NAMALWA (cell line): ENCODE data around the gene RAET1E.
"Not testable (repeated sequence)": the region's sequence is repeated elsewhere in the genome, so short reads cannot be mapped to it uniquely, and the experiment has no call there.

Source experiments
- DNase-seq: peaks from one replicate; pipeline ENCODE4 v3.0.0-alpha.2; 2015; ENCODE audit warnings: low spot score

RAET1E gene

DNA sequence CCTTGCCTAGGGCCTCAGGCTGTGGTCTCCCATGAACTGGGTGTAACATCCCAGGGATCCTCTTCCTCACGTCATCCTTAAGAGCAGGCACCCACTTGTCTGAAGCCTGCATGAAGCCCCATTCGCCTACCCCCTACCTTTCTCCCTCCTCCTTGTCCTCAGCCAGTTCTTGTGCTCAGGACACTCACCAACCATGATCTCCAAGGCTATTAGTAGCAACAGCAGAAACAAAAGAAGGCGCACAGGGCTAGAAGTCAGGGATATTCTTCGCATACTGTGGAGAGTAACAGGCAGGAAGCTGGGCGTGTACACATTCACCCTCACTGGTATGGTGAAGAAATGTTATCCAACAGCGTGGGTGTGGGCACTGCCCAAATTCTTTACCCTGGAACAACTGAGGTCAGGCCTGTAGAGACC lies 7.3 kb downstream of the RAET1E start:
- DNase-seq: no peak

DNA sequence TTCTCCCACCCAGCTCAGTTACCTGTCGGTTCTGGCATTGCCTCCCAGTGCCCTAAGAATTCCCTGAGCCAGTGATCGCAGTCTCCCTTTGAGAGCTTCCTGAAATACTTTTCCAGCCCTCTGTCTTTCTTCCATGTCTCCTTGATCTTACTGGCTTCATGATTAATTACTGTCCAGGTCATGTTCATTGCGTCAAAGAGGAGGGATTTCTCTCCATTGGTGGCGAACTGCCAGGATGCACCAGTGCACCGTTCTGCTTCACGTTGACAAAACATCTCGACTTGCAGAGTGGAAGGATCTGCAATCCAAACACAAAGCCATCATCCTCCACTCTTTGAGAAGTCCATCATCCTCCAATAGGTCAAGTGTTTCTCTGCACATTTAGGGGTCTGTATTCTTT lies 8.6 kb downstream of the RAET1E start:
- DNase-seq: no peak

DNA sequence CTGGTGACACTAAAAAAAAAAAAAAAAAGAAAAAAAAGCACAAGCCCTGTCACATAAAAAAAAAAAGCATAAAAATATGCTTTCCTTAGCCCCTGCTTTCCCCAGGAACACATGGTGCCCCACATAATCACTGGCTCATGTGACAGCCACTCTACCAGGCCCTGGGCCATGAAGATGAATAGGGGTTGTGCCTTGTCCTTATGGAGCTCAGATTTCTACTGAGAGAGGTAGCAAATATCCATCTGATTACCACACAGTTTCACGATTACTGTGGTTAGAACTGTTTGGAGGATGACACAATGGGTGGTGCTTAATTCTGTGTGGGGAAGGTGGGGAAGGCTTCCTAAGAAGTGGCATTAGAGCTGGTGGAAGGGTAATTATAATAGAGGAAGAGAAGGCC lies 9.3 kb downstream of the RAET1E start:
- no peak for DNase-seq

DNA sequence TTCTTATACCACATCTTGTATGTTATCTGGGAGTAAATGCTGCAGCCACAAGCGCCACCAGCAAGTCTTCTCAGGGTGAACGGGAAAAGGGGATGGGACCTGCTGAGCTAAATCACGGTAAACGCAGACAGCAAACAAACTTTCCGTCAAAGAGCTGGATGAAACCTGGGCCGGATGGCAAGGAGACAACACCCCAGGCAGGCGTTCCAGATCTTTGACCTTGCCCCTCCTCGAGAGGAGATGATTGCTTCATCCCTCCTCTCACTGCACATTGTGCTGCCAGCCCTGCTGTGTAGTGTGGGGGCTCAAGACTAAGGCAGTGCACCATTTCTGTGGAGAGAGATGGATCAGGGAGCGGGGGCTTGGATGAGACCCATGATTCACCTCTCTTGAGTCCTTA lies 9.8 kb downstream of the RAET1E start:
- DNase-seq: no peak

DNA sequence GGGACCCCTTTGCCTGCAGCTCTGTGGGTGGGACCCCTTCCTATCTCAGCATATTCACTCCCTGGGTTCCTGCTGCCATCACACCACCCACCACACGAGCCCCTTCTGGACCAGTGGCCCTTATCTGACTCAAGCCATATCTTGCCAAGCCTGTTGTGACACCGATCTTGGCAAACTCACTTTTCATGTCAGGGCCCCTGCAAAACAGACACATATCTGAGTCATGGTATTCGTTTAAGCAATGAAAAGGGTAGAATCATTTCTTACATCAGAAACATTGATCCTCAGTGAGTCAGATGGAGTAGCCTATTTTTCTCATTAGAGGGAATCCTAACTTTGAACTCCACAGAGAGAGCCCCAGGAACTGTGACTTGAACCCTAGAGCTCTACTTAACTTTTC lies 10.6 kb downstream of the RAET1E start:
- DNase-seq: no peak

DNA sequence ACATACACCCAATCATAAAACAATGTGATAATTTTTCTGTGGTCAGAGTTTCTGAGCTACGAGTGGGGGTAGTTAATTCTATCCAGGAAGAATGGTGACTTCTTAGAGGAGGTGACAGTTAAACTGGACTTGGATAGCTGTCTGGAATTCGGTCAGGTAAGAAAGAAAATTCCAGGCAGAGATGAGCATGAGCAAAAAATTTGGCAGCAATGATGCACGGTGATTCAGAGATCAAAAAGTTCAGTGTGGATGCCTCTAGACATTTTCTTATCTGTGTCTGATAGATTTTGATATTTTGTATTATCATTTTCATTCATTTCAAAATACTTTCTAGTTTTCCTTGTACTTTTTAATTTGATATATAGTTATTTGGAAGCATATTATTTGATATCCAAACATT lies 12.0 kb downstream of the RAET1E start:
- DNase-seq: no peak

DNA sequence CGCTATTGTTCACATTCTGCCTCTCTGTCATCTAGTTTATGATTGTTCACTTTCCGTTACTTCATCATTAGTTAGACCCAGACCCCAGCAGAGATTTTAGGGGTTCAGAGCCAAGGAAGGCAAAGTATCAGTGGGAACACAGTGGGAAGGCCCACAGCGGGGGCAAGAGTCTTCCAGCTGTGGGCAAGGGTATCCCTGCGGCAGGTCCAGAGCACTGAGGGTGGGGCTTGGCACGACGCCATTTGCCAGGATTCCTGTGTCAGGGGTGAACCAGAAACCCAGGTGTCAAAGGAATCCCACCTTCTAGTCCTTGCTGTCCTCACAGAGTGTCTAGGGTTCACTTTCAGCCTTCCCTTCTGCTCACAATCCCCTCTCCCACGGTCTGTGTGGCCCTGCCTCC lies 13.3 kb downstream of the RAET1E start:
- DNase-seq: no peak

DNA sequence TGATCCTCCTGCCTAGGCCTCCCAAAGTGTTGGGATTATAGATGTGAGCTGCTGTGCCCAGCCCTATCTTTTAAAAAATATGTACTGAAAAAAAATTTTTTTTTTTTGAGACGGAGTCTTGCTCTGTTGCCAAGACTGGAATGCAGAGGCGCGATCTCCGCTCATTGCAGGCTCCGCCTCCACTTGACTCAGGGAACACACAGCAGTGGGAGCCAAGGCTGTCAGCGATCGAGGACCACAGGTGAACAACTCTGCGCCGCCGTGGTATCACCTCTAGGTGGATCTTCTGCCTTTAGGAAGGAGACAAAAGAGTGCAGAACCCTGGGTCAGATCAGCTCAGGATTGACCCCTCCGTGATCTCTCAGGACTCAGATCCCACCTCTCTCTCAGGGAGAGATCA lies 13.7 kb downstream of the RAET1E start:
- DNase-seq: no peak

DNA sequence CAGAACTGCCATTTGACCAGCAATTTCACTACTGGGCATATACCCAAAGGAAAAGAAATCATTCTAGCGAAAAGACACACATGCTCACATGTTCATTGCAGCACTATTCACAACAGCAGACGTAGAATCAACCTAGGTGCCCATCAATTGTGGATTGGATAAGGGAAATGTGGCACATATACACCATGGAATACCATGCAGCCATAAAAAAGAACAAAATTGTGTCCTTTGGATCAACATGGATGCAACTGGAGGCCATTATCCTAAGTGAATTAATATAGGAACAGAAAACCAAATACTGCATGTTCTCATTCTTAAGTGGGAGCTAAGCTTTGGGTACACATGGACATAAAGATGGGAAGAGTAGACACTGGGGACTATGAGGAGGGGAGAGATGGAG lies 16.1 kb downstream of the RAET1E start:
- DNase-seq: no peak

DNA sequence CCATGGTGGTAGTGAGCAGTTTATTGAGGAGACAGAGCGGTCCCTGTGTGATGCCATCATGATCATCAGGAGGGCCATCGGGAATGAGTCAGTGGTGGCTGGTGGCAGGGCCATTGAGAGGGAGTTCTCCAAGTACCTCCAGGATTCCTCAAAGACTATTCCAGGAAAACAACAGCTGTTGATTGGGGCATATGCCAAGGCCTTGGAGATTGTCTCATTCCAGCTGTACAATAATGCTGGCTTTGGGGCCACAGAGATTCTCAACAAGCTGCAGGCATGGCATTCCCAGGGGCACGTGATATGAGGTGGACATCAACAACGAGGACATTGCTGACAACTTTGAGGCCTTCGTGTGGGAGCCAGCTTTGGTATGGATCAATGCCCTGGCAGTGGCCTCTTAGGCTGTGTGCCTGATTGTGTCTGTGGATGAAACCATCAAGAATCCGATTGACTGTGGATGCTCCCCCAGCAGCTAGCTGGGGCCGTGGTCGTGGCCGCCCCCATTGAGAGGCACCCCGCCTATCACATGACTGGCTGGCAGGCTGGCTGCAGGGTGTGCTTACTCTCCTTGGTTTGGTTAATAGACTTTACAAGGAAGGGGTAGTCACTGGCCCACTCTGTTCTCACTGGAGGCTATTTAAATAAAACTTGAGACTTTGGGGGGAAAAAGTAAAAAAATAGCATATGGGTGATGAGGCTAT lies 16.7 kb downstream of the RAET1E start:
- no peak for DNase-seq

DNA sequence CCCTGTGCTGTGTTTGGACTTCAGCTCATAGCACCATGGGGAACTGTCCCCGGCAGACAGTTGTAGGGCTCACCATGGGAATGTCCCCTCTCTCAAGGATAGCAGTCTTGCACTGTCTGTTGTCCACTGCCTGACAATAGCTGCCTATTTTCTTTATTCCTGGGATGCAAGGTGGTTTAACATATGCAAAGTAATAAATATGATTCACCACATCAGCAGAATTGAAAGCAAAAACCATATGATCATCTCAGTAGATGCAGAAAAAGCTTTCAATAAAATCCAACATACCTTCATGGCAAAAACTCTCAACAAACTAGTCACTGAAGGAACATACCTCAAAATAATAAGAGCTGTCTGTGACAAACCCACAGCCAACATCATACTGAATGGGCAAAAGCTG lies 20.3 kb downstream of the RAET1E start:
- no peak for DNase-seq

DNA sequence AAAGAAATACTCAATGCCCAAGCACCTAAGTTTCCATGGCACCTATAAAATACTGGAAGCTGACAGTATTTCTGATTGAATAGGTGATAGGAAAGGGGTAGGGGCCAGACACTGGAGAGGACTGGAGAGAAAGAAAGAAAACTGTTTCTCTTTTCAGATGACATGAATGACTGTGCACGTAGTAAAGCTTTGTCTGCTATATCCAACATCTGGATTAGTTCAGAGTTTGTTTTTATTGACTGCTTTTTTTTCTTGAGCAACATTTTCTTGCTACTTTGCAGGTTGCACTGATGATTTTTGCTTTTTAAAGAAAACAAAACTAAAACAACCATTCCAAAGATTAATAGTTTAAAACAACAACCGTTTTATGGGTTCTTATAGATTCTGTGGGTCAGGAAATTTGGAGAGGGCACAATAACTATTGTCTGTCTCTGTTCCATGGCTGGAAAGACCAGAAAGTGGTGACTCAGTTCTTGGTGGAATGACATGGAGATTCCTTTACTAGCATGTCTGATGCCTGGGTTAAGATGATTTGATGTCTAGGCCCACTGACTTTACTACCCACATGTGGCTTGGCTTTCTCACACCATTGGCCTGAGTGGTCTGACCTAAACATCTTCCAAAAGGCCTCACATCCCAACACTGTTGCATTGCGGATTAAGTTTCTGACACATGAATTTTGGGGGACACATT lies 21.5 kb downstream of the RAET1E start:
- no peak for DNase-seq

DNA sequence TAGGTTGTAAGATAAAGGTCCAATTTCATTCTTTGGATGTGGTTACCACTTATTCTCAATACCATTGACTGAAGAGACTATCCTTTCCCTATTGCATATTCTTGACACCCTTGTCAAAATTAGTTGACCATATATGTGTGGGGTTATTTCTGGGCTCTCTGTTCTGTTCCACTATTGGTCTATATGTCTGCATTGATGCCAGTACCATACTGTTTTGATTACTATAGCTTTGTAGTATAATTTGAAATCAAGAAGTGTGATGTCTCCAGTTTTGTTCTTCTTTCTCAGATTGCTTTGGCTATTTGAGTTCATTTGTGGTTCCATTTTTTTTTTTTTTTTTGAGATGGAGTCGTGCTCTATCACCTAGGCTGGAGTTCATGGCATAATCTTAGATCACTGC lies 25.7 kb downstream of the RAET1E start:
- DNase-seq: no peak

DNA sequence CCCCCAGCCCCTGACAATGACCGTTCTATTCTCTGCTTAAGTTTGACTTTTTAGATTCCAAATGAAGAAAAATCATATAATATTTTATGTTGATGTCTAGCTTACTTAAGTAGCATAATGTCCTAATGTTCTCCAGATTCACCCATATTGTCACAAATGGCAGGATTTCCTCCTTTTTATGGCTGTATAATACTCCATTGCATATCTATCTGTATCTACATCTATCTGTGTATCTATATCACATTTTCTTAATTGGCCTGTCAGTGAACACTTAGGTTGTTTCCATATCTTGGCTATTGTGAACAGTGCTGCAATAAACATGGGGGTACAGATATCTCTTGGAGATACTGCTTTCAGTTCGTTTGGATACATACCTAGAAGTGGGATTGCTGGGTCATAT lies 26.7 kb downstream of the RAET1E start:
- DNase-seq: no peak

DNA sequence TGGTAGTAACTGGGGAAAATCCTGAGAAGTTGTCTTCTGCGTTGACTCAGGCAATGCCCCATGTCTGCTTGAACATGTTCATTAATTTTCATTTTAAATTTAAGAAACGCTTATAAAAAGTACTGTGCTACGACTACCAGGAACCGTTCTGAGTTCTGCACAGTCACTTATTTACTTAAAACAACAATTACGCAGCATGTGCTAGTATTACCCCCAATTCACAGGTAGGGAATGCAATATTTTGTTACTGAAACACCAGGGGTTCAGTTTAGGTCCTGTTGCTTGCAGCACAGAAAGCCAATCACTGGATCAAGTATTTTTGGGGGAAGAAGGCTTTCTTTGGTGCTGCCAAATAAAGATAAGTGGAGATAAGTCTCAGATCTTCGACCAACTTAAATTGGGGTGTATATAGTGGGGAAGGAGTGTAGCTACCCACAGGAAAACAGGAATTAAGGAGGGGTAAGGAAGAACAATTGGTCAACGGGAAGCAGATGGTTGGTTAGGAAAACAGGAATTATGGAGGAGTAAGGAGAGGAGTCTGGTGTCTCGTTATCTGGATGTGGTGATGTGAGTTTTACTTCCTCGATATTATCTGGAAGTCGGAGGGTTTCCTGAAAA lies 28.5 kb downstream of the RAET1E start:
- DNase-seq: no peak

DNA sequence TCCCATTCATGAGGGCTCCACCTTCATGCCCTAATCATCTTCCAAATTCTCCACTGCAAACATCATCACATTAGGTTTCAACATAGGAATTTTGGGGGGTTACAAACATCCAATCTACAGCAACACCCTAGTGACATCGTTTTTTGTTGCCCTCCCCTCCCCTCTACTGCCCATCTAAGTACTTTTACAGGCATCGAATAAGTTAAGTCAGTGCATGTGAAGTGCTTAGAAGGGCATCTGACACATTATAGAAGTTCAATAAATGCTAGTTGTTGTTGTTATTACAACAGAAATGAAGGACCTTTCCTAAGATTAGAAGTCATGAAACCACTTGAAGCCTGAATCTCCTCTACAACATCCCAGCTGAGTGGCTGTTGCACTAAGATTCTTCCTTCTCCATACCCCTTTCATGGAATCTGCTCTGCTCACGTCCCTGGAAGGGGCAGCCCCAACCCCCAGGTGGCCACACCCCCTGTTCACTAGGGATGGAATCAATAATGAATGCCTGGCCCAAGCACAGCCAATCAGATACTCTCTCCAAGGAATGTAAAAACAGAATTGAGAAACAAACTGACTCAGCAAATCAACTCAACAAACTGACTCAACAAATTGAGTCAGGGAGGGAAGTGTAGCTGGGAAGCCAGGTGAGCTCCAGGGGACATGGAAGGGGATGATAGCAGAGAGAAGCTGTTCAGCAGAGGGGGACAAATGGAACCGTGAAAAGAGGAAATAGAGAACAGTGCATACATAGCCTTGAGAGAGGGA lies 29.9 kb downstream of the RAET1E start:
- no peak for DNase-seq

DNA sequence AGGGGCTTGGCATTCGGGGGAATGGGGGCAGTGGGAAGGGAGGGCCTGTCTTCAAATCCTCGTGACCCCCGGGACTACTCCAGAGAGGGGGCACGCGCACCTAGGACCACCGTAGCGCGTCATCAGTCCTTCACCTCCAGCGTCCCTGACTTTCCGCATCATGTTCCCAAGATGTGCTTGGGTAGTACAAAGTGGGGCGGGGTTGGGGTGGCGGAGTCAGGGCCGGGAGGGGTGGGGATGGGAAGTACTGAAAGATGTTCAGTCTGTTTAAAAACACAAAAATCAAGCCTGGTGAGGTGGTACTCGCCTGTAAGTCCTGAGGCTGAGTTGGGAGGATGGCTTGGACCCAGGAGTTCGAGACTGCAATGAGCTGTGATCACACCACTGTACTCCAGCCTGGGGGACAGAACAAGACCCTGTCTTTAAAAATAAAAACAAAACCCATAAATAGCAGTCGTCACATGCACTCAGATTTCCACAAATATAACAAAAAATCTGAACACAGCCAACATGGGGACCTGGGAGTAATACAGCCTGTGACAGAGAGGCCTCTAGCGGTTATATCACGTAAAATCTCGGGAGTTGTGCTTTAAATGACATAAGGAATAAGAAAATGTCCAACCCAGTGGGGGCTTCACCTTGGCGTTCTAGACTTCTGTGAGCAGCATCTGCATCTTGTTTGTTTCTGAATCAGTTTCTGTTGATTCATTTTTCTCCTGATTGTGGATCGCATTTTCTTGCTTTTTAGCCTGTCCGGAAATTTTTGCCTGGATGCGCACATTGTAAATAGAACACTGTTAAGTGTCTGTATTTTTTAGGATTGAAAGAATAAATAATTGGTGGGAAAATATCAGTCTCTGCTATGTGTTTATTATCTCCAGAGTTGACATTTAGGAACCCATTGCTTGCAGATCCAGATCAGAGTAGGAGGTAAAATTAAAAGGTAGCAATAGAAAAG lies 33.1 kb downstream of the RAET1E start:
- peak; percentile 87 for DNase-seq

DNA sequence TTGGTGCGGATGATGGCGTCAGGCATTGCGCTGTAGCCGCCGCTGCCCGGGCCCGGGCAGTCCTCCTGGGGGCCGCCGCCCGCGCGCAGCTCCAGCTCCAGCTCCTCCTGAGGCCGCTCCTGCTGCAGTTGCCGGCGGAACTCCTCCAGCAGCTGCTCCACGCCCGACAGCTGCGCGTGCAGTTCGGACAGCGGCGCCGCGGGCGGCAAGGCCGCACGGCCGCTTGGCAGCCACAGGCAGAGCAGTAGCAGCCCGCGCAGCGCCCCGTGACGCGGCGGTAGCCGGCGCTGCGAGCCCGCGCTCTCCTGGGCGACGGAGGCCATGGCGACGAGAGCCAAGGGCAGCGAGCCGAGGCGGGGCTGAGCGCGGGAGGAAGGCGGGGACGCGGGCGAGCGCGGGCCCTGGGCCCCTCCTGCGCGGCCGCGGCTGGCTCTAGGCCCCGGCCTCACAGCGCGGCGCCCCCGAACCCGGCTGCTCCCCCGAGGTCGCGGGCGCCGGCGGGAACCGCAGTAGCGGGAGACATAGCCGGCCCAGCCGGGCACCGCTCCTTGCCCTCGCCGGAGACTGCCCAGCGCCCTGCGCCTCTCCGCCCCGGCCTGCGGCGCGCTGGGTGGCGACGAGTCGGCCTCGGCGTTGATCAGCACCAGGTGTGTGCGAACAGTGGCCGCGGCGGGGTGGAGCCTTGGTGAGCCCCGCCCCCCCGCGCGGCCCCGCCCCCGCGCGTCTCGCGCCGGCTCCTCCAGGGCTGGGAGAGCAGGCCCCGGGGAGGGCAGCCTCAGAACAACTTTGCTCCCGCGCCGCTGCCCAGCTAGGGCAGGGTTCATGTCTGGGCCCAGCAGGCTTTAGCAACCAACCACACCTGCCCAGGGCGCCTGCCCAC lies 34.0 kb downstream of the RAET1E start, which contains the start of gene LRP11:
TSS of gene LRP11 (minus strand) at position 662 of the 880 bp plus-strand sequence. CDS start at position 323, 339 bp downstream.
- peak; percentile 90 for DNase-seq

DNA sequence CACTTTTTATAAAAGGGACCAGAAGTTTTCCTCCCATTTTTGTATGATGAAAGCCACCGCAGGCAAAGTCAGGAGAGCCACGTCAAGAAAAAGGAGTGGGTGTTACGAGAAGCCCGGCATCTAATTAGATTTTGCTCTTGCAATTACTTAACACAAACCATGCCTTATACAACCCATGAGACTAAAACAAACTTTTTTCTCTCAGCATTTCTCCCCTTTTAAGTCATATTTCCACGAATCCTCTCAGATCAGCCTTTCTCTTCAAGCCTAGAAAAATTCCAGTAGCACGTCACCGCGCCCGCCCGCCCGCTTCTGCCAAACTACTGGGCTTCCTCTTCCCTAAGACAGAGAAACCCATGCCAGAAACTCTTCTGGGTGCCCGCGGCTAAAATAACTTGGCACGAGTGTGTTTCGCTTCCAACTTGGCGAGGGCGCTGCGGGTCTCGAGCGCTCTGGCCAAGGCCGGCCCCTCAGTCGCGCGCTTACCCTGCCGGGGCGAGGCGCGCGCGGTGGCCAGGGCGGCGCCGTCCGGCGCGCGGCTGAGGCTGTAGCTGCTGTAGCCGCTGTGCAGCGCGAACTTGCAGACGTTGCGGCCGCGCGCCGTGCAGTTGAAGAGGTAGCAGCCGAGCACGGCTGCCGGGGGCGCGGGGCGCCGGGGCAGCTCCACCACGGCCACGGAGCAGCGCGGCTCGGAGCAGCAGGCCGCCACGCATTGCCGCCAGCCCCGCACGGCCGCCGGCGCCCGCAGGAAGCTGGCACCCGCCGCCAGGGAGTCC lies 34.8 kb downstream of the RAET1E start:
- DNase-seq: peak; percentile 57

DNA sequence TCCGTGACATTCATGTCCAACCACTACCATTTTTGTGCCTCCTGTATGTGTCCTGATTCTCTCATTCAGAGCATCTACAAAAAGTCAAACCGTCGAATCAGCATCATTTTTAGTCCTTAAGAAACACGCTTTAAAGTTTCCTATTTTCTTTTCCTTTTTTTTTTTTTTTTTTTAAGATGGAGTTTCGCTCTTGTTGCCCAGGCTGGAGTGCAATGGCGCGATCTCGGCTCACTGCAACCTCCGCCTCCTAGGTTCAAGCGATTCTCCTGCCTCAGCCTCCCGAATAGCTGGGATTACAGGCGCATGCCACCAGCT lies 35.5 kb downstream of the RAET1E start:
- not testable (repeated sequence) for DNase-seq
